HEK293 (cell line): Measurements from ENCODE around the gene FZD10.

Experiments used
- CTCF ChIA-PET: fragments of 350-600 bp; formaldehyde crosslinking; extraction: SDS; loops from one replicate; lab custom pipeline; 2021; ENCODE audit warnings: antibody characterized with exemption; lab: Yijun Ruan, JAX
- POLR2A ChIA-PET: fragments of 300-600 bp; formaldehyde crosslinking; extraction: SDS; loops from one replicate; lab custom pipeline; 2020; ENCODE audit warnings: antibody characterized with exemption, inconsistent platforms; lab: Yijun Ruan, JAX
- H3K27ac ChIP-seq: fragments of 200-500 bp; sonication (Bioruptor generic); 2 replicates; pipeline ENCODE4 v1.5.1; 2014; ENCODE audit warnings: low read depth, low read length, control low read depth, inconsistent platforms; ENCODE audit errors: extremely low read depth
- H3K36me3 ChIP-seq, 2 experiments: fragments of 200-500 bp in 1 of 2; sonication (Bioruptor generic) in 1 of 2; 1 replicate in 1 of 2; 2 replicates in 1 of 2; pipeline ENCODE4 v1.5.1; 2014 to 2017; ENCODE audit warnings: inconsistent platforms in 2 of 2, low read length in 2 of 2; ENCODE audit not compliant: control insufficient read depth in 2 of 2, insufficient read depth in 1 of 2
- H3K4me1 ChIP-seq: fragments of 200-500 bp; sonication (Bioruptor generic); 2 replicates; pipeline ENCODE4 v1.5.1; 2014; ENCODE audit warnings: mild to moderate bottlenecking, low read length, inconsistent platforms; ENCODE audit not compliant: control insufficient read depth, insufficient read depth
- H3K4me3 ChIP-seq: 2 replicates; pipeline ENCODE4 v1.5.1; 2011; ENCODE audit warnings: low read depth, mild to moderate bottlenecking, control low read depth, low read length, moderate library complexity
- H3K9me3 ChIP-seq: fragments of 200-500 bp; sonication (Bioruptor generic); 2 replicates; pipeline ENCODE4 v1.5.1; 2014; ENCODE audit warnings: low read depth, low read length, inconsistent platforms; ENCODE audit not compliant: control insufficient read depth, insufficient read depth
- BCL11A ChIP-seq: fragments of 450-650 bp; formaldehyde crosslinking; IDR thresholded peaks from 2 replicates; pipeline ENCODE4 v1.5.1; 2016; ENCODE audit warnings: low read depth, missing biosample characterization, missing genetic modification characterization
- GLIS2 ChIP-seq: fragments of 450-650 bp; formaldehyde crosslinking; IDR thresholded peaks from 2 replicates; pipeline ENCODE4 v1.5.1; 2016; ENCODE audit warnings: missing biosample characterization, missing genetic modification characterization
- HOXA7 ChIP-seq: sonication (generic); formaldehyde crosslinking; IDR thresholded peaks from 2 replicates; pipeline ENCODE4 v1.8.1; 2022; ENCODE audit warnings: missing genetic modification reagents, borderline replicate concordance
- HOXD13 ChIP-seq: sonication (generic); formaldehyde crosslinking; IDR thresholded peaks from 2 replicates; pipeline ENCODE4 v1.8.0; 2022; ENCODE audit warnings: missing genetic modification reagents, borderline replicate concordance
- SETDB1 ChIP-seq: IDR thresholded peaks from one replicate; pipeline ENCODE4 v1.6.1; 2017; ENCODE audit warnings: mild to moderate bottlenecking, low read length, moderate library complexity, mixed read lengths; ENCODE audit not compliant: insufficient read length
- YY2 ChIP-seq: fragments of 450-650 bp; formaldehyde crosslinking; IDR thresholded peaks from 2 replicates; pipeline ENCODE4 v1.5.1; 2016; ENCODE audit warnings: missing biosample characterization, missing genetic modification characterization
- ZBTB20 ChIP-seq: fragments of 450-650 bp; formaldehyde crosslinking; IDR thresholded peaks from 2 replicates; pipeline ENCODE4 v1.5.1; 2016; ENCODE audit warnings: missing biosample characterization, missing genetic modification characterization
- ZFP41 ChIP-seq: fragments of 450-650 bp; formaldehyde crosslinking; IDR thresholded peaks from 2 replicates; pipeline ENCODE4 v1.5.1; 2016; ENCODE audit warnings: missing biosample characterization, missing genetic modification characterization, borderline replicate concordance
- ZNF155 ChIP-seq: fragments of 450-650 bp; formaldehyde crosslinking; IDR thresholded peaks from 2 replicates; pipeline ENCODE4 v1.5.1; 2016; ENCODE audit warnings: missing biosample characterization, missing genetic modification characterization
- ZNF2 ChIP-seq: fragments of 450-650 bp; formaldehyde crosslinking; IDR thresholded peaks from 2 replicates; pipeline ENCODE4 v1.5.1; 2016; ENCODE audit warnings: missing biosample characterization, missing genetic modification characterization
- ZNF311 ChIP-seq: fragments of 450-650 bp; formaldehyde crosslinking; IDR thresholded peaks from 2 replicates; pipeline ENCODE4 v1.5.1; 2017; ENCODE audit warnings: missing biosample characterization, missing genetic modification characterization, borderline replicate concordance
- ZNF423 ChIP-seq: fragments of 450-650 bp; formaldehyde crosslinking; IDR thresholded peaks from 2 replicates; pipeline ENCODE4 v1.5.1; 2016; ENCODE audit warnings: missing biosample characterization, missing genetic modification characterization
- ZNF624 ChIP-seq: fragments of 450-650 bp; formaldehyde crosslinking; IDR thresholded peaks from 2 replicates; pipeline ENCODE4 v1.5.1; 2017; ENCODE audit warnings: missing biosample characterization, missing genetic modification characterization
- ZNF670 ChIP-seq: fragments of 450-650 bp; formaldehyde crosslinking; IDR thresholded peaks from 2 replicates; pipeline ENCODE4 v1.5.1; 2016; ENCODE audit warnings: missing biosample characterization, missing genetic modification characterization, low read depth
- ZNF707 ChIP-seq: fragments of 450-650 bp; formaldehyde crosslinking; IDR thresholded peaks from 2 replicates; pipeline ENCODE4 v1.5.1; 2016; ENCODE audit warnings: missing biosample characterization, missing genetic modification characterization
- ZSCAN16 ChIP-seq: fragments of 450-650 bp; formaldehyde crosslinking; IDR thresholded peaks from 2 replicates; pipeline ENCODE4 v1.5.1; 2016; ENCODE audit warnings: missing biosample characterization, missing genetic modification characterization
- TF ChIP-seq, protein P1 (sequence below): fragments of 450-650 bp; formaldehyde crosslinking; IDR thresholded peaks from 2 replicates; pipeline ENCODE4 v1.5.1; 2016; ENCODE audit warnings: missing biosample characterization, missing genetic modification characterization
- TF ChIP-seq, protein P2 (sequence below): fragments of 450-650 bp; formaldehyde crosslinking; IDR thresholded peaks from 2 replicates; pipeline ENCODE4 v1.5.1; 2016; ENCODE audit warnings: missing biosample characterization, missing genetic modification characterization
- TF ChIP-seq, protein P3 (sequence below): fragments of 450-650 bp; IDR thresholded peaks from 2 replicates; pipeline ENCODE4 v1.5.1; 2018; ENCODE audit warnings: missing biosample characterization, mild to moderate bottlenecking, missing genetic modification characterization
- TF ChIP-seq, protein P4 (sequence below): fragments of 450-650 bp; formaldehyde crosslinking; conservative IDR thresholded peaks from 2 replicates; pipeline ENCODE4 v1.5.1; 2016; ENCODE audit warnings: low read depth, missing biosample characterization, missing genetic modification characterization

The FZD10 gene

DNA sequence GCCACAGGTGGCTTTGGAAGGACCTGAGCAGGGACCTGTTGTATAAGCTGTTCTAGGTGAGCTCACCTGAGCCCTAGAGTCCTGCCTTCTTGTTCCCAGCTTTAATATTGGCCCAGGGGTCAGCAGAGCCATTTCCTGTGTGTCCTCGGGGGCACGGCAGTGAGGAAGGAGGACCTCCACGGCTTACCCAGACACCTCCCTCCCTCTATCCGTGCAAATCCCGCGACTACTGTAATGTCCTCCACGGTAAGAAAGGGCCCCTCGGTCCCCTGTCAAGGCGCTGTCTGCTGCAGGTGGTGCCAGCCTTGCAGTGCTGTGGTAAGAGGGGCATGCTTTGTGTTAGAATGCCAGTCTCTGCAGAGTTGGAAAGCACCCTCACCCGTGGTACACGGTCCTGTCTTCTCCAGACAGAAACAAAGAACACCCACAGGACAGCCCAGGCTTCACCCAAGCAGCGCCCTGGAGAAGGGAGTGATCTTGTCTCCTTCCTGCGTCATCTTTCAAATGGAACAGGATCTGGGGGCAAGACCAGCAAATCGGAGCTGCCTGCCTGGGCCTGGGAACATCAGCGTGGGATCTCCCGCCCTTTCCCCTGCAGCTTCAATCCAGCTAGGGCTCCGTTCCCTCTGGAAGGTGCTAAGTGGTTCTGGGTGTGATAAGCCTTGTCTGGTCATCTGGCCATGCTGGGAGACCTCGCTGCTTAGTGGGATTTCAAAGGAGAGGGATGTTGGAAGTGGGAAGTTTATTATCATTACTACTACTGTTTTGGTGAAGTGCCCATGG, 20.2 kb upstream of the FZD10 start (continued):
- TF ChIP-seq, protein P1, sequence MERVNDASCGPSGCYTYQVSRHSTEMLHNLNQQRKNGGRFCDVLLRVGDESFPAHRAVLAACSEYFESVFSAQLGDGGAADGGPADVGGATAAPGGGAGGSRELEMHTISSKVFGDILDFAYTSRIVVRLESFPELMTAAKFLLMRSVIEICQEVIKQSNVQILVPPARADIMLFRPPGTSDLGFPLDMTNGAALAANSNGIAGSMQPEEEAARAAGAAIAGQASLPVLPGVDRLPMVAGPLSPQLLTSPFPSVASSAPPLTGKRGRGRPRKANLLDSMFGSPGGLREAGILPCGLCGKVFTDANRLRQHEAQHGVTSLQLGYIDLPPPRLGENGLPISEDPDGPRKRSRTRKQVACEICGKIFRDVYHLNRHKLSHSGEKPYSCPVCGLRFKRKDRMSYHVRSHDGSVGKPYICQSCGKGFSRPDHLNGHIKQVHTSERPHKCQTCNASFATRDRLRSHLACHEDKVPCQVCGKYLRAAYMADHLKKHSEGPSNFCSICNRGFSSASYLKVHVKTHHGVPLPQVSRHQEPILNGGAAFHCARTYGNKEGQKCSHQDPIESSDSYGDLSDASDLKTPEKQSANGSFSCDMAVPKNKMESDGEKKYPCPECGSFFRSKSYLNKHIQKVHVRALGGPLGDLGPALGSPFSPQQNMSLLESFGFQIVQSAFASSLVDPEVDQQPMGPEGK (tag by site-specific recombination): no peak
- no peak for TF ChIP-seq ZBTB20 (tag by site-specific recombination)
- no peak for TF ChIP-seq ZNF155 (tag by site-specific recombination)

DNA sequence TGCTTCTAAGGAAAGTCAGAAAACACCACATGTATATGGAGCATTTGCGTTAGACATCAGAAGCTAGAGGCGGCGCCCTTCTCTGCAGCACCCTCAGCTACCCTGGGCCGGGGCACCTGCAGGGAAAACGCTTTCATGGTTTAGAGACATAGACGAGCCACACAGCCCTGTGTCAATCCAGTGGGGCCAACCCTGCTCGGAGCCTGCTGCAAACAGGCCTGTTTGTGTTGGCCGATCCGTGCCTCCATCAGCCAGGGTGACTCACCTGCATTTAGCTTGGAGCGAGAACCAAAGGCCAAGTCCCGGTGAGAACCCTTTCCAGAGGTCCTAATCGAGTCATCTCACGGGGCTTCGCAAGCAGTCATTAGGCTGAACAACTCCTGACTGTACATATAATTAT, 19.5 kb upstream of the FZD10 start:
- ChIA-PET POLR2A (no interaction called here), CTCF (no interaction called here)
- H3K36me3 ChIP-seq: no peaks in the 10 kb centered on the region
- H3K27ac ChIP-seq: no peak overlapping the region
- H3K4me3 ChIP-seq: no peak overlapping the region
- no peaks in the 10 kb centered on the region for H3K9me3 ChIP-seq
- H3K4me1 ChIP-seq: no peaks in the 10 kb centered on the region
- no peak for TF ChIP-seq BCL11A (tag by site-specific recombination)
- TF ChIP-seq, protein P2, sequence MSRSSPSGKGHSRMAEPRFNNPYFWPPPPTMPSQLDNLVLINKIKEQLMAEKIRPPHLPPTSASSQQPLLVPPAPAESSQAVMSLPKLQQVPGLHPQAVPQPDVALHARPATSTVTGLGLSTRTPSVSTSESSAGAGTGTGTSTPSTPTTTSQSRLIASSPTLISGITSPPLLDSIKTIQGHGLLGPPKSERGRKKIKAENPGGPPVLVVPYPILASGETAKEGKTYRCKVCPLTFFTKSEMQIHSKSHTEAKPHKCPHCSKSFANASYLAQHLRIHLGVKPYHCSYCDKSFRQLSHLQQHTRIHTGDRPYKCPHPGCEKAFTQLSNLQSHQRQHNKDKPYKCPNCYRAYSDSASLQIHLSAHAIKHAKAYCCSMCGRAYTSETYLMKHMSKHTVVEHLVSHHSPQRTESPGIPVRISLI (tag by site-specific recombination): no peak
- TF ChIP-seq, all 188 proteins: peak for 0

DNA sequence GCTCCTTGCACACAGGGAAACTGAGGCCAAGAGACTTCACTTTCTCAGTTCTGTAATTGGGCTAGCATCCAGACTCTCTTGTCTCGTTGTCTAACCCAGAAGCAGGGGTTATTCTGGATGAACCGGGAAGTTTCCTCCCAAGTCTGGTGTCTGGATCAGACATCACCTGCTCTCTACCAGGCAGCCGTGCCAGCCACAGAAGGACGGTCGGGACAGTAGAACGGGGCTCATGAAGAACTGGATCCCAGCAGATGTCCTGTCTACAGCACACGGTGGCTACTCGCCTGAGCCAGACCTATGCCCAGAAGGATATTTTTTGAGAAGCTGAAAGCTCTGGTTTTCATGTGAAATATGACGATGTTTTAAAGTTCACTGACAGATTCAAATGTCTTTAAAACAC, 19.1 kb upstream of the FZD10 start:
- no peak overlapping the region for H3K27ac ChIP-seq
- H3K4me1 ChIP-seq: no peaks in the 10 kb centered on the region
- POLR2A ChIA-PET: no interaction called here
- H3K36me3 ChIP-seq: no peaks in the 10 kb centered on the region
- H3K4me3 ChIP-seq: no peak overlapping the region
- H3K9me3 ChIP-seq: no peaks in the 10 kb centered on the region
- CTCF ChIA-PET: no interaction called here
- TF ChIP-seq ZNF670 (tag by site-specific recombination) (no peak), ZNF624 (no peak)
- TF ChIP-seq, protein P3, sequence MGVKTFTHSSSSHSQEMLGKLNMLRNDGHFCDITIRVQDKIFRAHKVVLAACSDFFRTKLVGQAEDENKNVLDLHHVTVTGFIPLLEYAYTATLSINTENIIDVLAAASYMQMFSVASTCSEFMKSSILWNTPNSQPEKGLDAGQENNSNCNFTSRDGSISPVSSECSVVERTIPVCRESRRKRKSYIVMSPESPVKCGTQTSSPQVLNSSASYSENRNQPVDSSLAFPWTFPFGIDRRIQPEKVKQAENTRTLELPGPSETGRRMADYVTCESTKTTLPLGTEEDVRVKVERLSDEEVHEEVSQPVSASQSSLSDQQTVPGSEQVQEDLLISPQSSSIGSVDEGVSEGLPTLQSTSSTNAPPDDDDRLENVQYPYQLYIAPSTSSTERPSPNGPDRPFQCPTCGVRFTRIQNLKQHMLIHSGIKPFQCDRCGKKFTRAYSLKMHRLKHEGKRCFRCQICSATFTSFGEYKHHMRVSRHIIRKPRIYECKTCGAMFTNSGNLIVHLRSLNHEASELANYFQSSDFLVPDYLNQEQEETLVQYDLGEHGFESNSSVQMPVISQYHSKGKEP (tag by site-specific recombination): no peak
- TF ChIP-seq, all 188 proteins: peak for 0

DNA sequence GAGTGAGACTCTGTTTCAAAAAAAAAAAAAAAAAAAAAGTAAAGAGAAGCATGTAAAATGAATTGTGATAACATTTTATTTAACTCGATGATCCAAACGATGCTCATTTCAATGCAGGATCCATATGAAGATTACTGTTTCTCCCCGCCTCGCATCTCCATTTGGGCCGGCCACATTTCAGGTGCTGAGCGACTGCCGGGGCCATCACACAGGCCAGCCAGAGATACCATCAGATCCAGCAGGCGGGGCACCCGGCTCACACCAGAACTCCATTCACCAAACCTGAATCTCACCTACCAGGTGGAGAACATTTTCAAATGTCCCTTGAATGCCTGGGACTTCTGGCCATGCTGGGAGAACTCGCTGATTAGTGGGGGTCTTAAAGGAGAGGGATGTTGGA, 18.0 kb upstream of the FZD10 start:
- Histone ChIP-seq H3K27ac (no peak overlapping the region), H3K4me3 (no peak overlapping the region), H3K4me1 (no peaks in the 10 kb centered on the region), H3K9me3 (no peaks in the 10 kb centered on the region), H3K36me3 (no peaks in the 10 kb centered on the region)
- ChIA-PET POLR2A (no interaction called here), CTCF (no interaction called here)
- TF ChIP-seq ZNF2 (tag by site-specific recombination) (no peak), GLIS2 (no peak), ZFP41 (tag by site-specific recombination) (no peak), HOXD13 (CRISPR knock-in tag) (no peak), ZSCAN16 (no peak), HOXA7 (CRISPR knock-in tag) (no peak), SETDB1 (no peak), ZNF707 (tag by site-specific recombination) (no peak), YY2 (tag by site-specific recombination) (no peak), ZNF311 (tag by site-specific recombination) (no peak), ZNF423 (tag by site-specific recombination) (no peak)
- TF ChIP-seq, protein P4, sequence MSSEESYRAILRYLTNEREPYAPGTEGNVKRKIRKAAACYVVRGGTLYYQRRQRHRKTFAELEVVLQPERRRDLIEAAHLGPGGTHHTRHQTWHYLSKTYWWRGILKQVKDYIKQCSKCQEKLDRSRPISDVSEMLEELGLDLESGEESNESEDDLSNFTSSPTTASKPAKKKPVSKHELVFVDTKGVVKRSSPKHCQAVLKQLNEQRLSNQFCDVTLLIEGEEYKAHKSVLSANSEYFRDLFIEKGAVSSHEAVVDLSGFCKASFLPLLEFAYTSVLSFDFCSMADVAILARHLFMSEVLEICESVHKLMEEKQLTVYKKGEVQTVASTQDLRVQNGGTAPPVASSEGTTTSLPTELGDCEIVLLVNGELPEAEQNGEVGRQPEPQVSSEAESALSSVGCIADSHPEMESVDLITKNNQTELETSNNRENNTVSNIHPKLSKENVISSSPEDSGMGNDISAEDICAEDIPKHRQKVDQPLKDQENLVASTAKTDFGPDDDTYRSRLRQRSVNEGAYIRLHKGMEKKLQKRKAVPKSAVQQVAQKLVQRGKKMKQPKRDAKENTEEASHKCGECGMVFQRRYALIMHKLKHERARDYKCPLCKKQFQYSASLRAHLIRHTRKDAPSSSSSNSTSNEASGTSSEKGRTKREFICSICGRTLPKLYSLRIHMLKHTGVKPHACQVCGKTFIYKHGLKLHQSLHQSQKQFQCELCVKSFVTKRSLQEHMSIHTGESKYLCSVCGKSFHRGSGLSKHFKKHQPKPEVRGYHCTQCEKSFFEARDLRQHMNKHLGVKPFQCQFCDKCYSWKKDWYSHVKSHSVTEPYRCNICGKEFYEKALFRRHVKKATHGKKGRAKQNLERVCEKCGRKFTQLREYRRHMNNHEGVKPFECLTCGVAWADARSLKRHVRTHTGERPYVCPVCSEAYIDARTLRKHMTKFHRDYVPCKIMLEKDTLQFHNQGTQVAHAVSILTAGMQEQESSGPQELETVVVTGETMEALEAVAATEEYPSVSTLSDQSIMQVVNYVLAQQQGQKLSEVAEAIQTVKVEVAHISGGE (tag by site-specific recombination): no peak
